ENCODE data around the gene MYOM1.

DNA sequence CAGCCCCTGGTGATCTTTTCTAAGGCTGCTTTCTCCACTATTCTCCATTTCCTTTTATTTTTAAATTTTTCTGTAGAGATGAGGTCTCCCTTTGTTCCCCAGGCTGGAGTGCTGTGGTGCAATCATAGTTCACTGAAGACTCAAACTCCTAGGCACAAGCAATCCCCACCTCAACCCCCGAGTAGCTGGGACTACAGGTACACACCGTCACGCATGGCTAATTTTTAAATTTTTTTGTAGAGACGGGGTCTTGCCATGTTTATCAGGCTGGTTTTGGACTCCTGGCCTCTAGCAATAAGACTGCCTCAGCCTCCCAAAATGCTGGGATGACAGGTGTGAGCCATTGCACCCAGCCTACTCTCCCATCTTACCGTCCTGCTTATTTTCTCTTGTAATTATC is 184.1 kb downstream of the MYOM1 start:
- TF ChIP-seq POLR2A (IDR thresholded peaks at IDR 0.05; ENCODE audit: low read length) (no peak), GATA1 (IDR thresholded peaks at IDR 0.05; ENCODE audit: low read depth, low read length) (no peak)
